Subcutaneous adipose tissue (tissue), 4 donors: ENCODE results near the gene SCYGR6. TPM values are rescaled to one million over a fixed set of nuclear protein-coding genes. Genes with fewer than 3 reads are reported as not detected.

ENCODE experiments used
- total RNA-seq, 4 donors: library from RNA; depleted of rRNA; stranded (reverse); fragments of >200 nt; gene quantifications; one replicate each; pipeline ENCODE4 v1.1.0, GENCODE V29; 2016
- TF ChIP-seq, protein P1 (sequence below): fragments of 450-650 bp; IDR thresholded peaks from one replicate; pipeline ENCODE4 v1.5.1; 2016; ENCODE audit warnings: low read depth, mild to moderate bottlenecking, control low read depth, antibody characterized with exemption, moderate library complexity

SCYGR6 gene
- total RNA-seq, 4 donors from 2014 or later, result not detected

DNA sequence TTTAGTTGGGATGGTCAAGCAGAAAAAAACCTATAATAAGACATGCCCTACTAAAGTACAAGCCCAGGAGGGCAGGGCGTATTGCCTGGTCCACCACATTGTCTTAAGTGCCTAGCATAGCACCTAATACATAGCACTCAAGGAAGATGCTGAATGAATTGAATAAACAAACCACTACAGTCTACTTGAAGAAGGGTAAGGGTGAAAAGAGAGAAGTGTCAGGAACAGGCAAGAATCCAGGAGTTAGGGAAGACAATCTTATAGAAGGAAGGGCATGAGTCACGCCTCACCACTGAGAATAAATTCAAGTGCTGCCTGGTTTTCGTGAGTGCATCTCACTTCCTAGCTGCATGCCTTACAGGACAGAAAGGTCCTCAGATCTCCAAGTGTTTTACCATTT lies 20.6 kb downstream of the SCYGR6 start:
- TF ChIP-seq, protein P1, sequence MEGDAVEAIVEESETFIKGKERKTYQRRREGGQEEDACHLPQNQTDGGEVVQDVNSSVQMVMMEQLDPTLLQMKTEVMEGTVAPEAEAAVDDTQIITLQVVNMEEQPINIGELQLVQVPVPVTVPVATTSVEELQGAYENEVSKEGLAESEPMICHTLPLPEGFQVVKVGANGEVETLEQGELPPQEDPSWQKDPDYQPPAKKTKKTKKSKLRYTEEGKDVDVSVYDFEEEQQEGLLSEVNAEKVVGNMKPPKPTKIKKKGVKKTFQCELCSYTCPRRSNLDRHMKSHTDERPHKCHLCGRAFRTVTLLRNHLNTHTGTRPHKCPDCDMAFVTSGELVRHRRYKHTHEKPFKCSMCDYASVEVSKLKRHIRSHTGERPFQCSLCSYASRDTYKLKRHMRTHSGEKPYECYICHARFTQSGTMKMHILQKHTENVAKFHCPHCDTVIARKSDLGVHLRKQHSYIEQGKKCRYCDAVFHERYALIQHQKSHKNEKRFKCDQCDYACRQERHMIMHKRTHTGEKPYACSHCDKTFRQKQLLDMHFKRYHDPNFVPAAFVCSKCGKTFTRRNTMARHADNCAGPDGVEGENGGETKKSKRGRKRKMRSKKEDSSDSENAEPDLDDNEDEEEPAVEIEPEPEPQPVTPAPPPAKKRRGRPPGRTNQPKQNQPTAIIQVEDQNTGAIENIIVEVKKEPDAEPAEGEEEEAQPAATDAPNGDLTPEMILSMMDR, result no peak

DNA sequence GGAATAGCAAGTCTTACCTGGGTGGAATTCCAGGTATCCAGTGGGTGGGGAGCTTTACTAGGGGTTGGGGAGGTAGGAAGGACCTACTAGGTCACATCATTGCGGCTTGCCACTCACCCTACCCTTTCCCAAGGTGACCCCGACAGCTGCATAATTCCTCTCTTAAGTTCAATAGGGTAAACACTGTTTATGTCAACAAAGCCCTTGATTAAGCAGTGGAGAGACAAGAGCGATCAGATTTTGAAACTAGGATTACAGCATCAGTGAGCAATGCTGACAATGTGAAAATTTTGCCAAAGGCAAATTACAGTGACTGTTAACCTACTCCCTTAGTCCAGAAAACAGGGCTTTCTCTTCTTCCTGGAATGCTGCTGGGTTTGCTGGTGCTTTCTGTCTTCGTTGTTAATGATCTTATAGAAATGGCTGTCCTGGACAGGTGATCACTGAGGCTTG lies 21.3 kb downstream of the SCYGR6 start:
- TF ChIP-seq, protein P1, result no peak

DNA sequence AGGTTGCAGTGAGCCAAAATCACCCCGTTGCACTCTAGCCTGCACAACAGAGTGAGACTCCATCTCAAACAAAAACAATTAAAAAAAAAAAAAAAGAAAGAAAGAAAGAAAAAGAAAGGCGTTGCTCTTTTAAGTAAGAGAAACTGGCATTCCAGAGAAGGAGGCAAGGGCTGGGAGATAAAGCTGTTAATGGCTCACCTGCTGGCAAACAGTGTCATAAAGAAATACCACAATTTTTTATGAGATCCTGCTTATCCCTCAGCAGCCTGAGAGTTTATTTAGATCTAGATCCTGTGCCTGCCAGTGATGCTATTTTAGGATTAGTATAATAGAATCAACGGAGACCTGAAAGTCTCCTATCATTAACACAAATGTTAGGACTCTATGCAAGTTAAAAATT lies 23.0 kb downstream of the SCYGR6 start:
- TF ChIP-seq, protein P1, result no peak

DNA sequence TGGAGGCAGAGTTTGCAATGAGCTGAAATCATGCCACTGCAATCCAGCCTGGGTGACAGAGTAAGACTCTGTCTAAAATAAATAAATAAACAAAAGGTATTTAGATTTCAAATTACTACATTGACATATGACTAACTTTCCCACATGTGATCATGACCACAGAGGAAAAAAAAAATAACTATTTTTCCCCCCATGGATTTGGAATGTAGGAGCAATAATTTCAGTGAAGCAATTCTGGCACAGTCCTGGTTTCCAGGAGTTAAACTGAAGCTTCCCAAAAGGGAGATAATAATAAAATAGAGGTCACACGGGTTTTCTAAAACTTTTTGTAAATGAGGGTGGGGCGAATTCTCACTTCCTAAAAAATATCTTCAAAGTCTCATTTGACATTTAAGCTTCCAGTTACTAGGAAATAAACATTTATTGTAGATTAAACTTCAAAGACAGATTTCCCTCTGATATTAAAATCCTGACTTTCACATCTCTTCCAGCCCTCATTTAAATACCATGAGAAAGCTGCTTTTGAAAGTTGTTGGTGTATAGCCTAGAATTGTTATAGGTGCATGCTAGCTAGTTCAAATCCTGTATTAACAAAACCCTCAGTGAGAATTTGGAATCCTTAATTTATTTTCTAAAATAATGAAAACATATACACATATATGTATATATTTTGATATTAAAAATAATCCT lies 27.4 kb downstream of the SCYGR6 start:
- TF ChIP-seq, protein P1, result no peak

DNA sequence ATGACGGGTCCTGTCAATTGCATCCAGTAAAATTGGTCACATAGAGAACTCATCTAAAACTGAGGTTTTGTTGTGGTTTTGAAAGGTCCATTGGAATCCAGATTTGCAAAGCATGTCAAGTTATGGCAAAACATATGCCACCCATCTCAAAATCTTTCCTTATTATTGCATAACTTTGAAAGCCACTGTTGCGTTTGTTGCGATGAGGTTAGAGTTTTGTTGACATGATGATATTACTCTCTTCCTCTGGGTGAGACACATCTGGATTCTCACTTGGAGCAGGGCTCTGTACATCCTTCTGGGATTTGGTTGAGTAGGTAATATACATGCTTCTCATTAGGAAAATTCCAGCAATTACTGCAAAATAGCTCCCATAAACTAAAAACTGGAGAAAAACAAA lies 37.4 kb downstream of the SCYGR6 start:
- TF ChIP-seq, protein P1, result no peak

DNA sequence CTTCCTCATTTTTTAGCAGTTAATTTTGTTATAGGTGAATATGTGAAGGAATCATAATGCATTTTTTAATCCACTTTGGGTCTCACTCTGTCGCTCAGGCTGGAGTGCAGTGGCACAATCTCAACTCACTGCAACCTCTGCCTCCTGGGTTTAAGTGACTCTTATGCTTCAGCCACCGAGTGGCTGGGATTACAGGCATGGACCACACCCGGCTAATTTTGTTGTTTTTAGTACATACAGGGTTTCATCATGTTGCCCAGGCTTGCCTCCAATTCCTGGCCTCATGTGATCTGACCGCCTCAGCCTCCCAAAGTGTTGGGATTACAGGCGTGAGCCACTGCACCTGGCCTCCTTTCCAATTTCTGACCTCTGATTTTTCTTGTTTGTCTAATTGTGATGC lies 40.3 kb downstream of the SCYGR6 start:
- TF ChIP-seq, protein P1, result no peak

DNA sequence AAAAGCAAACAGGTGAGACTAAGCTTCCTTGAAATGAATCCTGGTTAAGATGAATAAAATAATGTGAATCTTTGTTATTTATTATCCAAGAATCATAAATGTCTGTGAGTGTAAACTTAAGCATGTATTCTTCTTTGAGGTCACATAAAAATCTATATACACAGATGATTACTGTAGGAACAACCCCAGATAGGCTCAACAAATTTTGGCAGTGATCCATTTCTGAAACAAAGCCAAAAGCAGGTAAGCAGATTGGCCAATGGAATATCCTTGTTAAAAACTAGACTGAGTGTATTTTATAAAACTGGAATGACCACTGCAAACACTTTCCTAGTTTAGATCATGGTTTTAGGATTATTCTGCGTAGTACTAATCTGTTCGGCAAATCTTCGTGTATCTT lies 46.6 kb downstream of the SCYGR6 start:
- TF ChIP-seq, protein P1, result no peak
